GM23338 (cell line): ENCODE results near the gene STARD13. TPM values are rescaled to one million over a fixed set of nuclear protein-coding genes. Genes with fewer than 3 reads are reported as not detected.

Experiments used
- ATAC-seq: fragments of 200-7000 bp; cut with Tn5 transposase; 3 replicates; pipeline ENCODE4 v1.9.1; 2020
- DNase-seq: peaks from one replicate; pipeline ENCODE4 v3.0.0-alpha.2; 2015; ENCODE audit warnings: low spot score
- H2AFZ ChIP-seq: fragments of 200-600 bp; sonication (generic); 2 replicates; pipeline ENCODE4 v1.8.0; 2016; ENCODE audit warnings: antibody characterized with exemption, mild to moderate bottlenecking, moderate library complexity
- H3F3A ChIP-seq: fragments of 200-600 bp; sonication (generic); replicated peaks from 2 replicates; pipeline ENCODE4 v1.8.0; 2017; ENCODE audit warnings: antibody characterized with exemption, mixed run types, low read depth
- H3K27ac ChIP-seq: fragments of 200-600 bp; sonication (generic); 2 replicates; pipeline ENCODE4 v1.6.1; 2016; ENCODE audit warnings: low read depth
- H3K27me3 ChIP-seq: fragments of 200-600 bp; sonication (generic); 2 replicates; pipeline ENCODE4 v1.8.0; 2016; ENCODE audit warnings: mild to moderate bottlenecking, mixed run types, moderate library complexity; ENCODE audit not compliant: insufficient read depth
- H3K36me3 ChIP-seq: fragments of 200-600 bp; sonication (generic); 2 replicates; pipeline ENCODE4 v1.8.0; 2016; ENCODE audit warnings: mild to moderate bottlenecking; ENCODE audit not compliant: insufficient read depth
- H3K4me1 ChIP-seq: fragments of 200-600 bp; sonication (generic); 2 replicates; pipeline ENCODE4 v1.8.0; 2016; ENCODE audit warnings: mild to moderate bottlenecking, moderate library complexity; ENCODE audit not compliant: insufficient read depth
- H3K4me2 ChIP-seq: fragments of 200-600 bp; sonication (generic); 2 replicates; pipeline ENCODE4 v1.7.1; 2017; ENCODE audit warnings: mixed run types
- H3K4me3 ChIP-seq: fragments of 200-600 bp; sonication (generic); 2 replicates; pipeline ENCODE4 v1.6.1; 2016; ENCODE audit warnings: mixed run types
- H3K79me2 ChIP-seq: fragments of 200-600 bp; sonication (generic); replicated peaks from 2 replicates; pipeline ENCODE4 v1.8.0; 2017; ENCODE audit warnings: mild to moderate bottlenecking; ENCODE audit not compliant: insufficient read depth
- H3K9me2 ChIP-seq: fragments of 200-600 bp; sonication (generic); 2 replicates; pipeline ENCODE4 v1.8.0; 2017; ENCODE audit not compliant: insufficient read depth
- H4K20me1 ChIP-seq: fragments of 200-600 bp; sonication (generic); replicated peaks from 2 replicates; pipeline ENCODE4 v1.8.0; 2017; ENCODE audit warnings: mild to moderate bottlenecking; ENCODE audit not compliant: insufficient read depth
- H3K27ac Mint-ChIP-seq: 2 replicates; pipeline ENCODE4 v1.8.0; 2020; ENCODE audit warnings: inconsistent platforms, mild to moderate bottlenecking, moderate library complexity, mixed read lengths
- H3K27me3 Mint-ChIP-seq: 3 replicates; pipeline ENCODE4 v1.8.0; 2022; ENCODE audit warnings: low read depth, mild to moderate bottlenecking, moderate library complexity, mixed read lengths, inconsistent platforms; ENCODE audit not compliant: insufficient read depth, poor library complexity
- H3K36me3 Mint-ChIP-seq: 3 replicates; pipeline ENCODE4 v1.8.0; 2021; ENCODE audit warnings: low read depth, mild to moderate bottlenecking, inconsistent platforms, moderate library complexity, mixed read lengths
- H3K4me1 Mint-ChIP-seq: 3 replicates; pipeline ENCODE4 v1.8.0; 2020; ENCODE audit warnings: mild to moderate bottlenecking, inconsistent platforms, mixed read lengths
- H3K4me3 Mint-ChIP-seq: 3 replicates; pipeline ENCODE4 v1.8.0; 2021; ENCODE audit warnings: moderate library complexity, mild to moderate bottlenecking, inconsistent platforms, mixed read lengths
- H3K9me3 Mint-ChIP-seq: 3 replicates; pipeline ENCODE4 v1.8.0; 2020; ENCODE audit warnings: moderate library complexity, mild to moderate bottlenecking, inconsistent platforms, mixed read lengths
- CREB1 ChIP-seq: fragments of 250-450 bp; sonication (Bioruptor Pico); IDR thresholded peaks from 2 replicates; pipeline ENCODE4 v1.5.0; 2020; ENCODE audit warnings: low read depth, mild to moderate bottlenecking, moderate library complexity
- EZH2 ChIP-seq: fragments of 200-600 bp; sonication (generic); IDR thresholded peaks from one replicate; pipeline ENCODE4 v1.8.0; 2017; ENCODE audit warnings: antibody characterized with exemption, mild to moderate bottlenecking, low read depth; ENCODE audit not compliant: unreplicated experiment
- JUNB ChIP-seq: IDR thresholded peaks from one replicate; pipeline ENCODE4 v1.6.1; 2016; ENCODE audit warnings: antibody characterized with exemption; ENCODE audit not compliant: unreplicated experiment
- NANOG ChIP-seq: IDR thresholded peaks from 2 replicates; pipeline ENCODE4 v1.6.1; 2016; ENCODE audit warnings: antibody characterized with exemption, borderline replicate concordance
- ZNF114 ChIP-seq: fragments of 250-450 bp; sonication (Bioruptor Pico); IDR thresholded peaks from 2 replicates; pipeline ENCODE4 v1.5.0; 2020; ENCODE audit warnings: mild to moderate bottlenecking, moderate library complexity
- ZNF331 ChIP-seq: fragments of 250-450 bp; sonication (Bioruptor Pico); IDR thresholded peaks from 2 replicates; pipeline ENCODE4 v1.5.0; 2020; ENCODE audit warnings: low read depth, mild to moderate bottlenecking, moderate library complexity
- polyA plus RNA-seq: library from polyadenylated mRNA; unstranded; fragments of >200 nt; fragmentation: Nextera tagmentation; extraction: Ambion mirVana; gene quantifications from 2 replicates; pipeline ENCODE4 v1.2.1, GENCODE V29; 2016
- total RNA-seq: library from RNA; depleted of rRNA; stranded (reverse); fragments of >200 nt; shearing (Covaris generic); gene quantifications from 2 replicates; pipeline ENCODE4 v1.2.3, GENCODE V29; 2014
- TF ChIP-seq, protein P1 (sequence below), 2 experiments: fragments of 200-600 bp in 1 of 2; sonication (generic) in 1 of 2; conservative IDR thresholded peaks; 2 replicates each; pipeline versions ENCODE4 v1.5.1 to v1.6.1; 2016 to 2017; ENCODE audit warnings: antibody characterized with exemption in 2 of 2, low read depth in 2 of 2, mild to moderate bottlenecking in 2 of 2, moderate library complexity in 1 of 2
- TF ChIP-seq, protein P2 (sequence below): IDR thresholded peaks from 2 replicates; pipeline ENCODE4 v1.6.1; 2016; ENCODE audit warnings: antibody characterized with exemption
- TF ChIP-seq, protein P3 (sequence below): fragments of 250-450 bp; sonication (Bioruptor Pico); IDR thresholded peaks from 2 replicates; pipeline ENCODE4 v1.5.0; 2020; ENCODE audit warnings: mild to moderate bottlenecking, moderate library complexity
- TF ChIP-seq, protein P4 (sequence below): IDR thresholded peaks from one replicate; pipeline ENCODE4 v1.6.1; 2018; ENCODE audit warnings: antibody characterized with exemption; ENCODE audit not compliant: unreplicated experiment

STARD13 gene
- total and polyA plus RNA-seq, 2 experiments from 2014 or later, result 3.2 to 5.2 TPM

DNA sequence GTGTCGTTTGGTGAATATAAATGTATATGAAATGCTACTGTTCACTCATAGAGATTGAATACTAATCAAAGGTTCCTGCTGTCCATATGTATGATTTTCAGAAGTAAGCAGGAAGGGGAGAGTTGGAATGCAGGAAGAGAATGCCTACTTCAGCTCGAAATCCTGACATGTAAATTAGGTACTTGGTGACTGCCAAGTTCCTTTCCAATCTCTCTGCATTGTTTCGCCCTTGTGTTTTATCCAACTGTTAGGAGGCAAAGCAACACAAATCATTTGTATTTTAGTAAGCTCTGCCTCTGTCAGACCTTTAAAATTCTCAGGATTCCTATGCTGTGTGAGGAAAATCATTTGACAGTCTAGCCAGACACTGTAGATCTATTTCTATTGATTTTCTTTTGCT, 9.0 kb downstream of the STARD13 start (continued):
- TF ChIP-seq ZNF114 (CRISPR knock-in tag) (no peak), ZNF331 (no peak), CREB1 (CRISPR knock-in tag) (no peak)
- TF ChIP-seq, protein P1, sequence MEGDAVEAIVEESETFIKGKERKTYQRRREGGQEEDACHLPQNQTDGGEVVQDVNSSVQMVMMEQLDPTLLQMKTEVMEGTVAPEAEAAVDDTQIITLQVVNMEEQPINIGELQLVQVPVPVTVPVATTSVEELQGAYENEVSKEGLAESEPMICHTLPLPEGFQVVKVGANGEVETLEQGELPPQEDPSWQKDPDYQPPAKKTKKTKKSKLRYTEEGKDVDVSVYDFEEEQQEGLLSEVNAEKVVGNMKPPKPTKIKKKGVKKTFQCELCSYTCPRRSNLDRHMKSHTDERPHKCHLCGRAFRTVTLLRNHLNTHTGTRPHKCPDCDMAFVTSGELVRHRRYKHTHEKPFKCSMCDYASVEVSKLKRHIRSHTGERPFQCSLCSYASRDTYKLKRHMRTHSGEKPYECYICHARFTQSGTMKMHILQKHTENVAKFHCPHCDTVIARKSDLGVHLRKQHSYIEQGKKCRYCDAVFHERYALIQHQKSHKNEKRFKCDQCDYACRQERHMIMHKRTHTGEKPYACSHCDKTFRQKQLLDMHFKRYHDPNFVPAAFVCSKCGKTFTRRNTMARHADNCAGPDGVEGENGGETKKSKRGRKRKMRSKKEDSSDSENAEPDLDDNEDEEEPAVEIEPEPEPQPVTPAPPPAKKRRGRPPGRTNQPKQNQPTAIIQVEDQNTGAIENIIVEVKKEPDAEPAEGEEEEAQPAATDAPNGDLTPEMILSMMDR (conservative IDR thresholded peaks at IDR 0.05; ENCODE audit: low read depth in 2 of 2), result no peak

DNA sequence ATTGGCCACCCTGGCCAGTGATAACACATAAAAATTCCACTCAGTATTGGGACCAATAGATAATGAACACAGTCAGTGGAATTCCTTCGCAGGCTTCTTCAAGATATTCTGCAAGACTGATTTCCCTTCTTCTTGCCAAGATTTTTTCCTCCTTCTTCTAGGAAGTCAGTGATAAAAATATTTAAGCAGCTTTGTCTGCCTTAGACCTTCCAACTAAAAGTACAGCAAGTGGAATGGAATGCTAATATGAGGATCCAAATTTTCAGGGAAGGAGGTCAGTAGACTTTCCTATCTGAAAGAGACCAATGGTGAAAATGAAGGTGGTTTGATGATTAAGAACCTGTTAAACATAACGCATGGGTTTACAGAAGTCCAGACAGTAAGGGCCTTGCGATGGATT, 9.6 kb downstream of the STARD13 start:
- Histone ChIP-seq H3K4me2 (no peak overlapping the region), H2AFZ (no peak overlapping the region), H3K36me3 (no peaks in the 10 kb centered on the region), H3K4me1 (0 out of 2 replicates have a peak, but pooled peaks cover 6% of the 10 kb centered on the region), H3K4me3 (no peak overlapping the region), H4K20me1 (no peaks in the 10 kb centered on the region), H3K79me2 (no peaks in the 10 kb centered on the region), H3F3A (no peaks in the 10 kb centered on the region), H3K9me2 (peaks cover 8% of the 10 kb centered on the region), H3K27me3 (no peaks in the 10 kb centered on the region), H3K27ac (no peak overlapping the region)
- Mint-ChIP-seq H3K27ac (no peak overlapping the region), H3K27me3 (peaks cover 2% of the 10 kb centered on the region), H3K36me3 (no peaks in the 10 kb centered on the region), H3K9me3 (no peaks in the 10 kb centered on the region), H3K4me3 (no peak overlapping the region), H3K4me1 (peaks cover 22% of the 10 kb centered on the region; the same call in 2 of the 3 replicates)
- ATAC-seq (no peak), DNase-seq (no peak)
- TF ChIP-seq NANOG (no peak), JUNB (no peak), EZH2 (no peak), CREB1 (CRISPR knock-in tag) (no peak)
- TF ChIP-seq, protein P2, sequence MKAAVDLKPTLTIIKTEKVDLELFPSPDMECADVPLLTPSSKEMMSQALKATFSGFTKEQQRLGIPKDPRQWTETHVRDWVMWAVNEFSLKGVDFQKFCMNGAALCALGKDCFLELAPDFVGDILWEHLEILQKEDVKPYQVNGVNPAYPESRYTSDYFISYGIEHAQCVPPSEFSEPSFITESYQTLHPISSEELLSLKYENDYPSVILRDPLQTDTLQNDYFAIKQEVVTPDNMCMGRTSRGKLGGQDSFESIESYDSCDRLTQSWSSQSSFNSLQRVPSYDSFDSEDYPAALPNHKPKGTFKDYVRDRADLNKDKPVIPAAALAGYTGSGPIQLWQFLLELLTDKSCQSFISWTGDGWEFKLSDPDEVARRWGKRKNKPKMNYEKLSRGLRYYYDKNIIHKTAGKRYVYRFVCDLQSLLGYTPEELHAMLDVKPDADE, result no peak
- TF ChIP-seq, protein P1 (conservative IDR thresholded peaks at IDR 0.05; ENCODE audit: low read depth in 2 of 2), result no peak
- TF ChIP-seq, protein P3, sequence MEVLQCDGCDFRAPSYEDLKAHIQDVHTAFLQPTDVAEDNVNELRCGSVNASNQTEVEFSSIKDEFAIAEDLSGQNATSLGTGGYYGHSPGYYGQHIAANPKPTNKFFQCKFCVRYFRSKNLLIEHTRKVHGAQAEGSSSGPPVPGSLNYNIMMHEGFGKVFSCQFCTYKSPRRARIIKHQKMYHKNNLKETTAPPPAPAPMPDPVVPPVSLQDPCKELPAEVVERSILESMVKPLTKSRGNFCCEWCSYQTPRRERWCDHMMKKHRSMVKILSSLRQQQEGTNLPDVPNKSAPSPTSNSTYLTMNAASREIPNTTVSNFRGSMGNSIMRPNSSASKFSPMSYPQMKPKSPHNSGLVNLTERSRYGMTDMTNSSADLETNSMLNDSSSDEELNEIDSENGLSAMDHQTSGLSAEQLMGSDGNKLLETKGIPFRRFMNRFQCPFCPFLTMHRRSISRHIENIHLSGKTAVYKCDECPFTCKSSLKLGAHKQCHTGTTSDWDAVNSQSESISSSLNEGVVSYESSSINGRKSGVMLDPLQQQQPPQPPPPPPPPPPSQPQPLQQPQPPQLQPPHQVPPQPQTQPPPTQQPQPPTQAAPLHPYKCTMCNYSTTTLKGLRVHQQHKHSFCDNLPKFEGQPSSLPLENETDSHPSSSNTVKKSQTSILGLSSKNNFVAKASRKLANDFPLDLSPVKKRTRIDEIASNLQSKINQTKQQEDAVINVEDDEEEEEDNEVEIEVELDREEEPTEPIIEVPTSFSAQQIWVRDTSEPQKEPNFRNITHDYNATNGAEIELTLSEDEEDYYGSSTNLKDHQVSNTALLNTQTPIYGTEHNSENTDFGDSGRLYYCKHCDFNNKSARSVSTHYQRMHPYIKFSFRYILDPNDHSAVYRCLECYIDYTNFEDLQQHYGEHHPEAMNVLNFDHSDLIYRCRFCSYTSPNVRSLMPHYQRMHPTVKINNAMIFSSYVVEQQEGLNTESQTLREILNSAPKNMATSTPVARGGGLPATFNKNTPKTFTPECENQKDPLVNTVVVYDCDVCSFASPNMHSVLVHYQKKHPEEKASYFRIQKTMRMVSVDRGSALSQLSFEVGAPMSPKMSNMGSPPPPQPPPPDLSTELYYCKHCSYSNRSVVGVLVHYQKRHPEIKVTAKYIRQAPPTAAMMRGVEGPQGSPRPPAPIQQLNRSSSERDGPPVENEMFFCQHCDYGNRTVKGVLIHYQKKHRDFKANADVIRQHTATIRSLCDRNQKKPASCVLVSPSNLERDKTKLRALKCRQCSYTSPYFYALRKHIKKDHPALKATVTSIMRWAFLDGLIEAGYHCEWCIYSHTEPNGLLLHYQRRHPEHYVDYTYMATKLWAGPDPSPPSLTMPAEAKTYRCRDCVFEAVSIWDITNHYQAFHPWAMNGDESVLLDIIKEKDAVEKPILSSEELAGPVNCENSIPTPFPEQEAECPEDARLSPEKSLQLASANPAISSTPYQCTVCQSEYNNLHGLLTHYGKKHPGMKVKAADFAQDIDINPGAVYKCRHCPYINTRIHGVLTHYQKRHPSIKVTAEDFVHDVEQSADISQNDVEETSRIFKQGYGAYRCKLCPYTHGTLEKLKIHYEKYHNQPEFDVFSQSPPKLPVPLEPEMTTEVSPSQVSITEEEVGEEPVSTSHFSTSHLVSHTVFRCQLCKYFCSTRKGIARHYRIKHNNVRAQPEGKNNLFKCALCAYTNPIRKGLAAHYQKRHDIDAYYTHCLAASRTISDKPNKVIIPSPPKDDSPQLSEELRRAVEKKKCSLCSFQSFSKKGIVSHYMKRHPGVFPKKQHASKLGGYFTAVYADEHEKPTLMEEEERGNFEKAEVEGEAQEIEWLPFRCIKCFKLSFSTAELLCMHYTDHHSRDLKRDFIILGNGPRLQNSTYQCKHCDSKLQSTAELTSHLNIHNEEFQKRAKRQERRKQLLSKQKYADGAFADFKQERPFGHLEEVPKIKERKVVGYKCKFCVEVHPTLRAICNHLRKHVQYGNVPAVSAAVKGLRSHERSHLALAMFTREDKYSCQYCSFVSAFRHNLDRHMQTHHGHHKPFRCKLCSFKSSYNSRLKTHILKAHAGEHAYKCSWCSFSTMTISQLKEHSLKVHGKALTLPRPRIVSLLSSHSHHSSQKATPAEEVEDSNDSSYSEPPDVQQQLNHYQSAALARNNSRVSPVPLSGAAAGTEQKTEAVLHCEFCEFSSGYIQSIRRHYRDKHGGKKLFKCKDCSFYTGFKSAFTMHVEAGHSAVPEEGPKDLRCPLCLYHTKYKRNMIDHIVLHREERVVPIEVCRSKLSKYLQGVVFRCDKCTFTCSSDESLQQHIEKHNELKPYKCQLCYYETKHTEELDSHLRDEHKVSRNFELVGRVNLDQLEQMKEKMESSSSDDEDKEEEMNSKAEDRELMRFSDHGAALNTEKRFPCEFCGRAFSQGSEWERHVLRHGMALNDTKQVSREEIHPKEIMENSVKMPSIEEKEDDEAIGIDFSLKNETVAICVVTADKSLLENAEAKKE (CRISPR knock-in tag), result no peak
- TF ChIP-seq, protein P4, sequence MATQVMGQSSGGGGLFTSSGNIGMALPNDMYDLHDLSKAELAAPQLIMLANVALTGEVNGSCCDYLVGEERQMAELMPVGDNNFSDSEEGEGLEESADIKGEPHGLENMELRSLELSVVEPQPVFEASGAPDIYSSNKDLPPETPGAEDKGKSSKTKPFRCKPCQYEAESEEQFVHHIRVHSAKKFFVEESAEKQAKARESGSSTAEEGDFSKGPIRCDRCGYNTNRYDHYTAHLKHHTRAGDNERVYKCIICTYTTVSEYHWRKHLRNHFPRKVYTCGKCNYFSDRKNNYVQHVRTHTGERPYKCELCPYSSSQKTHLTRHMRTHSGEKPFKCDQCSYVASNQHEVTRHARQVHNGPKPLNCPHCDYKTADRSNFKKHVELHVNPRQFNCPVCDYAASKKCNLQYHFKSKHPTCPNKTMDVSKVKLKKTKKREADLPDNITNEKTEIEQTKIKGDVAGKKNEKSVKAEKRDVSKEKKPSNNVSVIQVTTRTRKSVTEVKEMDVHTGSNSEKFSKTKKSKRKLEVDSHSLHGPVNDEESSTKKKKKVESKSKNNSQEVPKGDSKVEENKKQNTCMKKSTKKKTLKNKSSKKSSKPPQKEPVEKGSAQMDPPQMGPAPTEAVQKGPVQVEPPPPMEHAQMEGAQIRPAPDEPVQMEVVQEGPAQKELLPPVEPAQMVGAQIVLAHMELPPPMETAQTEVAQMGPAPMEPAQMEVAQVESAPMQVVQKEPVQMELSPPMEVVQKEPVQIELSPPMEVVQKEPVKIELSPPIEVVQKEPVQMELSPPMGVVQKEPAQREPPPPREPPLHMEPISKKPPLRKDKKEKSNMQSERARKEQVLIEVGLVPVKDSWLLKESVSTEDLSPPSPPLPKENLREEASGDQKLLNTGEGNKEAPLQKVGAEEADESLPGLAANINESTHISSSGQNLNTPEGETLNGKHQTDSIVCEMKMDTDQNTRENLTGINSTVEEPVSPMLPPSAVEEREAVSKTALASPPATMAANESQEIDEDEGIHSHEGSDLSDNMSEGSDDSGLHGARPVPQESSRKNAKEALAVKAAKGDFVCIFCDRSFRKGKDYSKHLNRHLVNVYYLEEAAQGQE, result no peak
